ENCODE results near the gene PTPRD. TPM values are rescaled to one million over a fixed set of nuclear protein-coding genes. Genes with fewer than 3 reads are reported as not detected.
"Not testable (repeated sequence)": the region's sequence is repeated elsewhere in the genome, so short reads cannot be mapped to it uniquely, and the experiment has no call there.

The PTPRD gene
- total RNA-seq, 3 donors from 2014 or later, result 0.26 to 0.49 (median 0.28) TPM

- H3K36me3 Mint-ChIP-seq (ENCODE audit: insufficient read depth), result no peaks in the 10 kb centered on the region
Observed at GRCh38 chr9:8955315-8955714, 1657.5 kb downstream of the PTPRD start.

GRCh38 chr9:8946461-8946860 is 1666.3 kb downstream of the PTPRD start:
- Mint-ChIP-seq H3K9me3 (peaks cover 11% of the 10 kb centered on the region), H3K4me1 (ENCODE audit: low read depth) (no peaks in the 10 kb centered on the region)

More at GRCh38 chr9:8955315-8955714, 1657.5 kb downstream of the PTPRD start:
- H3K4me1 Mint-ChIP-seq (ENCODE audit: low read depth), result no peaks in the 10 kb centered on the region
- no peaks in the 10 kb centered on the region for H3K27me3 Mint-ChIP-seq (ENCODE audit: low read depth)
- no peak for ATAC-seq
- no peak for DNase-seq
- no peak overlapping the region for H3K4me3 Mint-ChIP-seq
- peaks cover 6% of the 10 kb centered on the region for H3K9me3 Mint-ChIP-seq

GRCh38 chr9:8943392-8943791 is 1669.4 kb downstream of the PTPRD start:
- Mint-ChIP-seq H3K36me3 (ENCODE audit: insufficient read depth) (no peaks in the 10 kb centered on the region), H3K4me1 (ENCODE audit: low read depth) (no peaks in the 10 kb centered on the region), H3K9me3 (peaks cover 14% of the 10 kb centered on the region), H3K4me3 (no peak overlapping the region), H3K27me3 (ENCODE audit: low read depth) (no peaks in the 10 kb centered on the region)
- ATAC-seq (no peak), DNase-seq (no peak)

More at GRCh38 chr9:8946461-8946860, 1666.3 kb downstream of the PTPRD start:
- Mint-ChIP-seq H3K36me3 (ENCODE audit: insufficient read depth) (no peaks in the 10 kb centered on the region), H3K27me3 (ENCODE audit: low read depth) (no peaks in the 10 kb centered on the region), H3K4me3 (no peak overlapping the region)
- ATAC-seq (no peak), DNase-seq (no peak)

GRCh38 chr9:8940650-8941049 is 1672.2 kb downstream of the PTPRD start:
- no peaks in the 10 kb centered on the region for H3K36me3 Mint-ChIP-seq (ENCODE audit: insufficient read depth)
- H3K4me1 Mint-ChIP-seq (ENCODE audit: low read depth), result no peaks in the 10 kb centered on the region
- DNase-seq (no peak), ATAC-seq (no peak)
- no peaks in the 10 kb centered on the region for H3K27me3 Mint-ChIP-seq (ENCODE audit: low read depth)
- H3K9me3 Mint-ChIP-seq, result peaks cover 13% of the 10 kb centered on the region
- no peak overlapping the region for H3K4me3 Mint-ChIP-seq

GRCh38 chr9:8926461-8926860 is 1686.3 kb downstream of the PTPRD start:
- no peak overlapping the region for H3K4me3 Mint-ChIP-seq
- no peaks in the 10 kb centered on the region for H3K36me3 Mint-ChIP-seq (ENCODE audit: insufficient read depth)
- peaks cover under 1% of the 10 kb centered on the region for H3K9me3 Mint-ChIP-seq
- no peaks in the 10 kb centered on the region for H3K4me1 Mint-ChIP-seq (ENCODE audit: low read depth)
- no peak for ATAC-seq
- no peaks in the 10 kb centered on the region for H3K27me3 Mint-ChIP-seq (ENCODE audit: low read depth)
- no peak for DNase-seq

- H3K27me3 Mint-ChIP-seq (ENCODE audit: low read depth), result no peaks in the 10 kb centered on the region
- H3K9me3 Mint-ChIP-seq, result no peaks in the 10 kb centered on the region
- DNase-seq (no peak), ATAC-seq (no peak)
- no peak overlapping the region for H3K4me3 Mint-ChIP-seq
- H3K36me3 Mint-ChIP-seq (ENCODE audit: insufficient read depth), result no peaks in the 10 kb centered on the region
- no peaks in the 10 kb centered on the region for H3K4me1 Mint-ChIP-seq (ENCODE audit: low read depth)
Observed at GRCh38 chr9:8924562-8924961, 1688.2 kb downstream of the PTPRD start.

GRCh38 chr9:8920478-8921183 is 1692.2 kb downstream of the PTPRD start:
- not testable (repeated sequence) for H3K4me3 Mint-ChIP-seq; H3K27me3 Mint-ChIP-seq (ENCODE audit: low read depth); ATAC-seq; H3K4me1 Mint-ChIP-seq (ENCODE audit: low read depth); DNase-seq; H3K9me3 Mint-ChIP-seq; H3K36me3 Mint-ChIP-seq (ENCODE audit: insufficient read depth)

- DNase-seq (no peak), ATAC-seq (no peak)
- Mint-ChIP-seq H3K4me1 (ENCODE audit: low read depth) (no peaks in the 10 kb centered on the region), H3K36me3 (ENCODE audit: insufficient read depth) (no peaks in the 10 kb centered on the region), H3K27me3 (ENCODE audit: low read depth) (no peaks in the 10 kb centered on the region), H3K4me3 (no peak overlapping the region), H3K9me3 (no peaks in the 10 kb centered on the region)
Observed at GRCh38 chr9:8917956-8918739, 1694.7 kb downstream of the PTPRD start.

GRCh38 chr9:8916771-8917170 is 1696.0 kb downstream of the PTPRD start:
- Mint-ChIP-seq H3K9me3 (no peaks in the 10 kb centered on the region), H3K27me3 (ENCODE audit: low read depth) (no peaks in the 10 kb centered on the region), H3K4me1 (ENCODE audit: low read depth) (no peaks in the 10 kb centered on the region), H3K36me3 (ENCODE audit: insufficient read depth) (no peaks in the 10 kb centered on the region), H3K4me3 (no peak overlapping the region)
- DNase-seq, result no peak
- no peak for ATAC-seq

GRCh38 chr9:8907868-8908267 is 1704.9 kb downstream of the PTPRD start:
- ATAC-seq, result no peak
- H3K4me1 Mint-ChIP-seq (ENCODE audit: low read depth), result no peaks in the 10 kb centered on the region
- DNase-seq, result no peak
- H3K4me3 Mint-ChIP-seq, result no peak overlapping the region
- H3K27me3 Mint-ChIP-seq (ENCODE audit: low read depth), result no peaks in the 10 kb centered on the region
- H3K36me3 Mint-ChIP-seq (ENCODE audit: insufficient read depth), result no peaks in the 10 kb centered on the region
- H3K9me3 Mint-ChIP-seq, result peaks cover 14% of the 10 kb centered on the region

- ATAC-seq, result no peak
- H3K9me3 Mint-ChIP-seq, result peaks cover 14% of the 10 kb centered on the region
- no peaks in the 10 kb centered on the region for H3K4me1 Mint-ChIP-seq (ENCODE audit: low read depth)
- no peak overlapping the region for H3K4me3 Mint-ChIP-seq
- H3K36me3 Mint-ChIP-seq (ENCODE audit: insufficient read depth), result no peaks in the 10 kb centered on the region
- no peaks in the 10 kb centered on the region for H3K27me3 Mint-ChIP-seq (ENCODE audit: low read depth)
- DNase-seq, result no peak
Observed at GRCh38 chr9:8905731-8906130, 1707.1 kb downstream of the PTPRD start.

GRCh38 chr9:8904771-8905515 is 1707.9 kb downstream of the PTPRD start:
- no peak overlapping the region for H3K4me3 Mint-ChIP-seq
- no peaks in the 10 kb centered on the region for H3K27me3 Mint-ChIP-seq (ENCODE audit: low read depth)
- peaks cover 14% of the 10 kb centered on the region for H3K9me3 Mint-ChIP-seq
- no peaks in the 10 kb centered on the region for H3K36me3 Mint-ChIP-seq (ENCODE audit: insufficient read depth)
- ATAC-seq (no peak), DNase-seq (no peak)
- no peaks in the 10 kb centered on the region for H3K4me1 Mint-ChIP-seq (ENCODE audit: low read depth)

GRCh38 chr9:8903077-8903476 is 1709.7 kb downstream of the PTPRD start:
- H3K9me3 Mint-ChIP-seq, result peaks cover 14% of the 10 kb centered on the region
- no peaks in the 10 kb centered on the region for H3K4me1 Mint-ChIP-seq (ENCODE audit: low read depth)
- ATAC-seq (no peak), DNase-seq (no peak)
- H3K4me3 Mint-ChIP-seq, result no peak overlapping the region
- H3K36me3 Mint-ChIP-seq (ENCODE audit: insufficient read depth), result no peaks in the 10 kb centered on the region
- H3K27me3 Mint-ChIP-seq (ENCODE audit: low read depth), result no peaks in the 10 kb centered on the region

- no peak for ATAC-seq
- no peaks in the 10 kb centered on the region for H3K4me1 Mint-ChIP-seq (ENCODE audit: low read depth)
- DNase-seq, result no peak
Observed at GRCh38 chr9:8901146-8901545, 1711.7 kb downstream of the PTPRD start.

More at GRCh38 chr9:8901146-8901545, 1711.7 kb downstream of the PTPRD start:
- H3K36me3 Mint-ChIP-seq (ENCODE audit: insufficient read depth), result no peaks in the 10 kb centered on the region
- no peak overlapping the region for H3K4me3 Mint-ChIP-seq
- no peaks in the 10 kb centered on the region for H3K9me3 Mint-ChIP-seq
- H3K27me3 Mint-ChIP-seq (ENCODE audit: low read depth), result no peaks in the 10 kb centered on the region

Data from activated T-cell treated with anti-CD3 and anti-CD28 coated beads, Interleukin-2, amount 50 U/mL, for 4 hours (primary cell).